Fibroblast of lung (primary cell): ENCODE data around the gene ZNF106. TPM values are rescaled to one million over a fixed set of nuclear protein-coding genes. Genes with fewer than 3 reads are reported as not detected.

Experiments
- DNase-seq, 2 donors: peaks; one replicate each; pipeline versions ENCODE4 v3.0.0 to v3.0.0-alpha.2; 2010; ENCODE audit warnings: low read depth in 2 of 2
- H2AFZ ChIP-seq: 2 replicates; pipeline ENCODE4 v1.5.1; 2012; ENCODE audit warnings: low read length, control low read depth, inconsistent platforms
- H3K27ac ChIP-seq: 2 replicates; pipeline ENCODE4 v1.5.1; 2011; ENCODE audit warnings: low read length, control low read depth; ENCODE audit not compliant: insufficient read depth
- H3K27me3 ChIP-seq: 2 replicates; pipeline ENCODE4 v1.5.1; 2011; ENCODE audit warnings: mild to moderate bottlenecking, low read length; ENCODE audit not compliant: control insufficient read depth, insufficient read depth
- H3K36me3 ChIP-seq: 2 replicates; pipeline ENCODE4 v1.5.1; 2011; ENCODE audit warnings: low read length; ENCODE audit not compliant: control insufficient read depth, insufficient read depth
- H3K4me1 ChIP-seq: 2 replicates; pipeline ENCODE4 v1.5.1; 2011; ENCODE audit warnings: low read length; ENCODE audit not compliant: control insufficient read depth, insufficient read depth; ENCODE audit errors: extremely low read depth
- H3K4me2 ChIP-seq: 2 replicates; pipeline ENCODE4 v1.5.1; 2011; ENCODE audit warnings: low read length, control low read depth; ENCODE audit not compliant: insufficient read depth; ENCODE audit errors: extremely low read depth
- H3K4me3 ChIP-seq, 4 experiments: fragments of 200-600 bp in 1 of 4; sonication (generic) in 1 of 4; replicated peaks in 1 of 4; 2 replicates each; pipeline ENCODE4 v1.5.1; 2011 to 2016; ENCODE audit warnings: low read length in 4 of 4, low read depth in 3 of 4, mild to moderate bottlenecking in 3 of 4, control low read depth in 2 of 4, inconsistent platforms in 1 of 4, mixed read lengths in 1 of 4; ENCODE audit not compliant: insufficient read depth in 1 of 4; ENCODE audit errors: control extremely low read depth in 1 of 4
- H3K79me2 ChIP-seq: 2 replicates; pipeline ENCODE4 v1.5.1; 2012; ENCODE audit warnings: mild to moderate bottlenecking, low read length, inconsistent platforms; ENCODE audit not compliant: control insufficient read depth, insufficient read depth
- H3K9ac ChIP-seq: 2 replicates; pipeline ENCODE4 v1.5.1; 2011; ENCODE audit warnings: mild to moderate bottlenecking, low read length, control low read depth; ENCODE audit not compliant: insufficient read depth
- H3K9me3 ChIP-seq: 2 replicates; pipeline ENCODE4 v1.5.1; 2012; ENCODE audit warnings: low read depth, low read length; ENCODE audit not compliant: control insufficient read depth, insufficient read depth
- H4K20me1 ChIP-seq: 2 replicates; pipeline ENCODE4 v1.5.1; 2011; ENCODE audit warnings: low read length; ENCODE audit not compliant: control insufficient read depth, insufficient read depth; ENCODE audit errors: extremely low read depth
- CTCF ChIP-seq, 2 donors: IDR thresholded peaks in 1 of 2; conservative IDR thresholded peaks in 1 of 2; 1 replicate in 1 of 2; 2 replicates in 1 of 2; pipeline ENCODE4 v1.5.1; 2011 to 2012; ENCODE audit warnings: low read length in 2 of 2, control low read depth in 1 of 2, inconsistent platforms in 1 of 2, low read depth in 1 of 2, mild to moderate bottlenecking in 1 of 2
- EZH2 ChIP-seq: IDR thresholded peaks from 2 replicates; pipeline ENCODE4 v1.5.1; 2012; ENCODE audit warnings: low read length, control low read depth, mild to moderate bottlenecking; ENCODE audit errors: missing control alignments
- polyA plus RNA-seq, 2 donors: library from polyadenylated mRNA; depleted of rRNA in 1 of 2; stranded (reverse) in 1 of 2; unstranded in 1 of 2; fragments of >200 nt; gene quantifications; 2 replicates each; pipeline ENCODE4 v1.2.1, GENCODE V29; 2011 to 2012; ENCODE audit warnings: missing spikeins in 1 of 2
- total RNA-seq: library from RNA; depleted of rRNA; stranded (reverse); fragments of >200 nt; gene quantifications from 2 replicates; pipeline ENCODE4 v1.2.1, GENCODE V29; 2014

ZNF106 gene
- total and polyA plus RNA-seq, 2 donors (not counting 1 experiment from before 2014, with no cell fraction given) = 54.4 to 149 TPM

GRCh38 chr15:42385206-42385979 is 105.5 kb downstream of the ZNF106 start:
- H3K4me2 ChIP-seq = no peak overlapping the region
- H3K4me1 ChIP-seq = no peaks in the 10 kb centered on the region
- DNase-seq = peak; percentile 23 to 55
- H3K9me3 ChIP-seq = no peaks in the 10 kb centered on the region
- H3K79me2 ChIP-seq = no peaks in the 10 kb centered on the region
- H3K27ac ChIP-seq = no peak overlapping the region
- H3K36me3 ChIP-seq = no peaks in the 10 kb centered on the region
- H2AFZ ChIP-seq = no peak overlapping the region
- TF ChIP-seq EZH2 = no peak
- TF ChIP-seq CTCF (conservative IDR thresholded peaks at IDR 0.05 in 1 of 2, IDR thresholded peaks at IDR 0.05 in 1 of 2; ENCODE audit: low read depth in 1 of 2, low read length in 2 of 2) = peak; percentile 43 to 87
- no peaks in the 10 kb centered on the region for H4K20me1 ChIP-seq
- no peak overlapping the region for H3K9ac ChIP-seq
- H3K27me3 ChIP-seq = no peaks in the 10 kb centered on the region
- H3K4me3 ChIP-seq = no peak overlapping the region

DNA sequence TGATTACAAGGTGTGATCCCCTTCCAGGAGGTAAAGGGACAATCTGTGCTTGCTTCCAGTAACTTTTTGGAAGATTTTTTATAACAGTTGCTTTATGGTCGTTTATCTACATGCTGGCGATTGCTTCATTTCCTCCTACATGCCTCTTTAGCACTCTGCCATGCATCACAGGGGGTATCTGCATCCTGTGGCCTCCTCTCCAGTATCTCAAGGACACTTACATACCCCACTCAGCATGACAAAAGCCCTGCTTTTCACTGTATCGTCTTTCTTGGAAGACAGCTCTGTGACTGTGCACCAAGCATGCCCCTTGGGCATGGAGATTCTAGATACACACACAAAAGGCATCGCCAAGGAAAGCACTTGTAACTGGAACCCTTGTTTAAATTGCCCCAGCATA is 106.3 kb downstream of the ZNF106 start:
- H3K4me3 ChIP-seq = no peak overlapping the region
- H3K4me1 ChIP-seq = no peaks in the 10 kb centered on the region
- H3K27ac ChIP-seq = no peak overlapping the region
- H3K4me2 ChIP-seq = no peak overlapping the region
- H4K20me1 ChIP-seq = no peaks in the 10 kb centered on the region
- DNase-seq = no peak
- no peak overlapping the region for H3K9ac ChIP-seq
- no peak overlapping the region for H2AFZ ChIP-seq
- no peaks in the 10 kb centered on the region for H3K27me3 ChIP-seq
- H3K9me3 ChIP-seq = no peaks in the 10 kb centered on the region
- H3K79me2 ChIP-seq = no peaks in the 10 kb centered on the region
- no peaks in the 10 kb centered on the region for H3K36me3 ChIP-seq
- TF ChIP-seq EZH2 = no peak

DNA sequence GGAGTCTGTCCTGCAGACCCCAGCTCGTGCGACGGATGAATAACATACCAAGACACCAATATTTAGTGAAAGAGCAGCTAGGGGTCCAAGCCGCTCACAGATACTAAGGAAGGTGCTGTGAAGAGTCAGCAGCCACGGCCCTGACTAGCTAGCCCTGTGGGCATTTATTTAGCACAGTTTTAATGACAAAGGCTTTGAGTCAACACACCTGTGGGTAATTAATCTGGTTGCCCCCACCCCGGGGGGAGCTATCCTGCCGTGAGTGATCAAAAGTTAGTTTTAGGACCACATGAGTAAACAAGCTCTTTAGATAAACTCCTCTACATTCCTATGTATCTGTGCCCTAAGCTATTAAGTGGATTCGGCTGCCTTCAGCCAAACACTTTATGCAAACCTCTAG is 112.9 kb downstream of the ZNF106 start:
- Histone ChIP-seq H3K27me3 (no peaks in the 10 kb centered on the region), H3K36me3 (no peaks in the 10 kb centered on the region), H3K4me3 (no peak overlapping the region), H3K27ac (no peak overlapping the region), H4K20me1 (no peaks in the 10 kb centered on the region), H3K4me1 (no peaks in the 10 kb centered on the region), H3K9ac (no peak overlapping the region), H3K9me3 (no peaks in the 10 kb centered on the region), H3K79me2 (no peaks in the 10 kb centered on the region), H3K4me2 (no peak overlapping the region), H2AFZ (no peak overlapping the region)
- TF ChIP-seq CTCF (conservative IDR thresholded peaks at IDR 0.05 in 1 of 2, IDR thresholded peaks at IDR 0.05 in 1 of 2; ENCODE audit: low read depth in 1 of 2, low read length in 2 of 2) (no peak), EZH2 (no peak)
- DNase-seq = no peak
